Hematopoietic multipotent progenitor cell treated with erythropoietin and hydrocortisone succinate and interleukin-3 and kit ligand, for 15 days (in vitro differentiated cells): Measurements from ENCODE around the gene CLDN7.
"Not testable (repeated sequence)": the region's sequence is repeated elsewhere in the genome, so short reads cannot be mapped to it uniquely, and the experiment has no call there.

Source experiments
- DNase-seq: peaks from one replicate; pipeline ENCODE4 v3.0.0-alpha.2; 2015; ENCODE audit warnings: low spot score

The CLDN7 gene

DNA sequence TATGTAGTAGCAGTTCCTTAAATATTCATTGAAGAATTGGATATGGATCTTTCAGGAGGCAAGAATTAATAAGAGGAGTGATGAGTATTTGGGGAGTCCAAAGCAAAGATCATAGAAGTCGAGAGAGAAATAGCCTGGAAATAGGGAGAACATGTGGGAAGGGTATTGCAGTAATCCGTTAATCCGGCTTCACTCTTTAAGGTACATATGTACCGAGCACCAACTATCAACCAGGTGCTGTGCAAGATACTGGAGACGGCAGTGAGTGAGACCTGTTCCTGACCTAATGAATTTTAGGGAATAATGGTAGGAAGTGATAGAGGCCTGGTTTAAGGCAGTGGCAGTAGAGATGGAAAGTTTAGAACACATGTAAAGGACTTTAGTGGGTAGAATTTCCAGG, 9.2 kb downstream of the CLDN7 start:
- no peak for DNase-seq

GRCh38 chr17:7252176-7253043, 9.9 kb downstream of the CLDN7 start, which contains the start of gene ELP5:
ELP5 (plus strand) TSS chr17:7252215; CDS start chr17:7252551, 336 bp downstream.
- peak; percentile 90 for DNase-seq

- peak; percentile 99 for DNase-seq
Measured at GRCh38 chr17:7251661-7252175, 10.6 kb downstream of the CLDN7 start, which contains the start of gene CTDNEP1. CTDNEP1 (minus strand) TSS chr17:7251734; CDS start chr17:7251296, 438 bp downstream.

DNA sequence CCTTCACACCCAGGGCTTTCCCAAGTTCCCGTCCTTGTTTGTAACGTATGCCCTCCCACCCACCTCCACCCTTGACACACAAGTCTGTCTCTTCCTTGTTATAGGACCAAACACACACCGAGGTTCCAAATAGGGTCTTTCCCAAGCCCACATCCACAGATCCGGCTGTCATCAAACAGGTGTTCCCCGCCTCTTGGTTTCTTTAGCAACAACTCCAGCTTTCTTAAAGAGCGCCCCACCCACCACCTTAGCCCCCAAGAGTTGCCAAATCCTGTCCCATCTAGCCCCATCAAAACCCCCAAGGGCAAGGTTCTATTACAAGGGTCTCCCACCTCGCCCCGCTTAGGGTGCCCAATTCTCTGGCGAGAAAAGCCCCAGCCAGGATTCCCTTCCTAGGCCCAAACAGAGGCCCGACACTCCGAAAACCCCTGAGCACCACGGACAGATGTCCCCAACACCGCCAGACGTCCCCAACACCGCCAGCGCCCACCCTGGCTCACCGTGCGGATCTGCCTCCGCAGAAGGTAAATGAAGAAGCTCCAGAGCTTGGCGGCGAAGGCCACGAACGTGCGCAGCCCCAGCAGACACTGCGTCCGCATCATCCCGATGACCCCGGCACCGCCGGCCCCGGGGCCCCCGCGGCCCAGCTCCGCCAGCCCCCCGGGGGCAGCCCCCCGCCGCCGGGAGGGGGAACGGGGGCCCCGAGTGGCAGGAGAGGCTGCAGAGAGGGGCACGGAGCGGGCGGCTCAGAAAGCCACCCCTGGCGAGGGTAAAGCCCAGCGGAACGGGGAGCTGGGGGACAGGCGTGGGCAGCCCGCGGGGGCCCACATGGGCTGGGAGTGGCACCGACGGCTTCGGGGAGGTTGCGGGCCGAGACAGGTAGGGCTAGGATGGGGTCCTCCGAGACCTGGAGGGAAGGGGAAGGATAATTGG, 11.3 kb downstream of the CLDN7 start:
- DNase-seq: peak; percentile 11

DNA sequence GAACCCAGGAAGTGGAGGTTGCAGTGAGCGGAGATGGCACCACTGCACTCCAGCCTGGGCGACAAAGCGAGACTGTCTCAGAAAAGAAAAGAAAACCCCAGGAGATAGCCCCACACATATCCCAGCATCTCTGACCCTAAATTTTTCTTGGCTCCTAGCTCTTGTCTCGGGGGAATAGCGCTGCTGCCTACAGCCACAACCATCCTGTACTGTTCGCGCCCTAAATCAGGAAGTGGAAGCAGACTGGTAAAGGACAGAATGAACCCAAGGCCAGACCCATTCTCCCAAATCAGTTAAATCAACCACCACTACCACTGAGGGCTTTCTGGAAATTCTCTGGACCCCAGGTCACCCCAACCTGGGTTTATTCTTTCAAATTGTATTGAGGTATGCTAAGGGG, 12.4 kb downstream of the CLDN7 start:
- no peak for DNase-seq

GRCh38 chr17:7249214-7249613, 13.1 kb downstream of the CLDN7 start:
- DNase-seq: no peak

DNA sequence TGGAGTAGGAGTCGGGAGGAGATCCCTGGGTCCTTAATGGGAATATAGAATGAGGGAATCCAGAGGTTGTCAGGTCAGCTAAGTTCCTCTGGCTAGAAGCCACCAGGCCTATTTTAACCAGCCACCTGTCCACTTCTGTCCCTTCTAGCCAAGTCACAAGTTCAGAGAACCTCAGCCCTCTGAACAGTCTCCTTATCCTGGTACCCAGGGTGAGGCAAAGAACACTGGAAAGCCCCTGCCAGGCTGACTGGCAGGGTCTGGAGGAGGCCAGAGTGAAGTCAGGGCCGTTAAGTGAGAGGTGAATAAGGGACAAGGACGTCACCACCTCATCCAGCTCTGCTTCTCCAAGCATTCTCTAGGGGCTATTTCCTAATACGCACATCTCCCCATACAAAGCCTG, 13.5 kb downstream of the CLDN7 start:
- DNase-seq: no peak

- no peak for DNase-seq
Measured at GRCh38 chr17:7246779-7247178, 15.5 kb downstream of the CLDN7 start.

GRCh38 chr17:7243838-7244237, 18.4 kb downstream of the CLDN7 start:
- not testable (repeated sequence) for DNase-seq

DNA sequence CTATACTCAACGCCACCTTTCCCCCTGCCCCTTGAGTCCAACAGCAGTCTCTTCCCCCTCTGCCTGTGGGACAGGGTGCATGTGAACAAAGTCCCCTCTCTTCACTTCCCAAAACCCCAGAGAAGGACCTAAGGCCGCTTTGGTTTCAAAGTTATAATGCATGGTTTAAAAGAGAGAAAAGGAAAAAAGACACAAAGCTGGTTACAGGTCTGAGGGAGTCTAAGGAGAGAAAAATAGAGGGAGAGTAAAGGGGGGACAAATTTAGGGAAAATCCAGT, 18.9 kb downstream of the CLDN7 start:
- no peak for DNase-seq

DNA sequence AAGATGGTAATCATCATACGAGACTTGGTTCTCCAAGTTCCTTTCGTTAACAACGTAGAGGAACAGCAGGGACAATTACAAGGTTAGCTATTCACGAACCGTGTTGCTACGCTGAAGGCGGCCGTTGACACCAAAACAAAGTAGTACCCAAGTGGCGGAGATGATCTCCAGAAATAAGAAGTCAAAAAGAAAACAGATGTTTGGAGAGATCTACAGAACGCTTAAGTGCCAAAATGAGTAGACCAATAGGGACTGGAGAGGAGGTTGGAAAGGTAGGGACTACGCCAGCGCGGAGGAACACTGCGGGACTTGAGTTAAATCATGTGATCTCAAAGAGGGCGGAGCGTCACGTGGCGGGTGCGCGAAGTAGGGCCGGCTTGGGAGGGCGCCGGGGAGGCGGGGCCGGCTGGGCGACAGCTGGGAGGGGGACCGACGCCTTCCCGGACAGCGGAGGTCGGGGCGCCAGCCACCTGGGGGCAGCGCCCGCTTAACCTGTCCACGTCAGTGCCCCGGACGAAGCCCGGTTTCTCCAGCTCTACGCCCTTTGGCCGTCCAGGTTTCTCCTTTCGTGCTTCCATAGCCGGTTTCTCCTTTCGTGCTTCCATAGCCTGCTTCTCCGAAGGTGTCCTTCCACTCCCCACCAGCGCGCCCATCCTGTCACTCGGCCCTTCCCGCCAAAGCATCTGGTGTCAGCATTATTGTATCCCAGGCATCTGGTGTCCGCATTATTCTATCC, 19.4 kb downstream of the CLDN7 start:
- DNase-seq: peak; percentile 97

- DNase-seq: peak; percentile 97
Measured at GRCh38 chr17:7241783-7242716, 20.2 kb downstream of the CLDN7 start, which contains the start of gene GABARAP. GABARAP (minus strand) TSS chr17:7242449; CDS start chr17:7242330, 119 bp downstream.

GRCh38 chr17:7241090-7241733, 21.1 kb downstream of the CLDN7 start:
- no peak for DNase-seq

DNA sequence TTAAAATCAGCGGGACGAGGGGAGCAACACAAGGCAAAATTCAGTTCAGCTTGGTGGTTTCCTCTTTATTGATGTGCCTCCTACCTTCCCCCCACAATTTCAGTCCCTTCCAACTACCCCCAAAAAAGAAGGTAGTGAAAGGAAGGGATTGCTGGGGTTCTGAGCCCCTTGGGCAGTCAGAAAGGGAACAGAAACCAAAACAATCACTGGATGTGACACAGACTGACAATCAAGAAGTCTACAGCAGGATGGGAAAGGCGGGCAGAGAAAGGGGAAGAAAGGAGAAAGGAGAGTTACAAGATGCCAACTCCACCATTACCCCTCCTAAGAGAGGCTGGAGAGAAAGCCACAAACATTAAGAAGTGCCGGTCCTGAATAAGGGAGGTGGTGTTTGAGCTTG, 21.9 kb downstream of the CLDN7 start:
- DNase-seq: no peak

DNA sequence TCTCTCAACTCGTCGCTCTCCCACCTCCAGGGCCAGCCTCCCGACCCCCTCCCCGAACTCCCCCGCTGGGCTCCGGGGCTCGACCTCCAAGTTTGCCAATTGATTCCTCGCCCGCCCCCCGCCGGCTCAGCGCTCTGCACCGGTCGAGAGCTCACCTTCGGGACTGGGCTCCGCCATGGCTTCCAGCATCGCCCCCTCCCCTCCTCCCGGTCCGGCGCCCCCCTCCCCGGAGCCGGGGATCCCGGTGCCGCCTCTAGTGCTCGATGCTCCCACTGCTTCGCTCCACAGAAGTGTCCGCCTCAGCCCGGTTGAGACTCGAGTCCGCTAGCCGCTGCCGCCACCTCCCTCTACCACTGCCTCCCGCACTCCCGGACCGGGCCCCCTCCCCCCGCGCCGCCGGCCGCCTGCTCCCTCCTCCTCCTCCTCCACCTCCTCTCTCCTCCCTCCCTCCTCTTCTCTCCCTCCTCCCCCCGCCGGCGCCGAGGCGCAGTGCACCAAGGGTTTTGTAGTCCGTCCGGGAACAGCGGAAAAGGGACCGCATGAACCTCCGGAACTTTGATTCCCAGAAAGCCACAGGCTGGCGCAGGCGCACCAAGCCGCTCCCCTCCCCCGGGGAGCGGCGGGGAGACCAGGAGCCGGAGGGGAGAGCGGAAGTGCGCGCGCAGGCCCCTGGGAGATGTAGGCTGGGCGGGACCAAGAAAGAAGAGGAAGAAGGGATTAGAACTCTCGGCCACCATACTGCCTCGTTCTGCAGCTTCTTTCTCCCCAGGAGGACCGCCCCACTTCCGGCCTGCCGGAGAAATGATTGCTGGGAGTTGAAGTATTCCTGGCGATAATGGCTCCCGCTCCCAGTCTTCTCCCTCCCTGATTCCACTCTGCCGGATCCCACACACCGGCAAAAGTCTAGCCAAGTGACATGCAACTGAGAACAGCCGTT, 22.9 kb downstream of the CLDN7 start, which contains the start of gene PHF23:
PHF23 (minus strand) TSS at position 367 of the 937 bp plus-strand sequence; CDS start at position 189, 178 bp downstream.
- peak; percentile 99 for DNase-seq

DNA sequence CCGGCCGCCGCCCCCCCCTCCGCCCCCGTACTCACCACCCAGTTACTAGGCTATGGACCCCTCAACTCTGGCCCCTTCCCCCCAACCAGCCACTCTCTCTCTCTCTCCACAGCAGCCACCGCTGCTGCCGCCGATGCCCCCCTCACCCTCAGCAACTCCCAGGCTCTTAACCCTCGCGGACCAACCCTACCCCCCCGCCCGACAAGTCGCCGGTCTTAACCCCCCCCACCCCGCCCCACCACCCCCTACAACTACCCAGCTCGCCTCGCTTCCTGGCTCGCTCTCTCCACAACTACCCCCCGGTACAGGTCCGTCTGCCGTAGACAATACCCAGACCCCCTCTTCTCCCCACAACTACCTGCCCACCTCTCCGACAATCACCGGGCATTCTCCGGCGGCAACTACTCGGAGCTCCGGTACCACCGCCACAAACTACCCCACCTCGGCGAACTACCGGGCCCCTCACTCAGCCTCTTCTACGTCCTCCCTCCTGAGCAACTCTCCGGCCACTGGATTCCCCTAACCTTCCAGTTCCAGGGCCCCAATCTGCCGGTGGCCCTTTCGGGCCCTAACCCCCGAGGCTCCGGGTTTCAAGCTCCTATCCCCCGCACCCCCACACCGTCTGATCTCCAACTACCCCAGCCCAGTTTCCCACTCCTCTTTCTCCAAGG, 23.7 kb downstream of the CLDN7 start:
- peak; percentile 38 for DNase-seq

DNA sequence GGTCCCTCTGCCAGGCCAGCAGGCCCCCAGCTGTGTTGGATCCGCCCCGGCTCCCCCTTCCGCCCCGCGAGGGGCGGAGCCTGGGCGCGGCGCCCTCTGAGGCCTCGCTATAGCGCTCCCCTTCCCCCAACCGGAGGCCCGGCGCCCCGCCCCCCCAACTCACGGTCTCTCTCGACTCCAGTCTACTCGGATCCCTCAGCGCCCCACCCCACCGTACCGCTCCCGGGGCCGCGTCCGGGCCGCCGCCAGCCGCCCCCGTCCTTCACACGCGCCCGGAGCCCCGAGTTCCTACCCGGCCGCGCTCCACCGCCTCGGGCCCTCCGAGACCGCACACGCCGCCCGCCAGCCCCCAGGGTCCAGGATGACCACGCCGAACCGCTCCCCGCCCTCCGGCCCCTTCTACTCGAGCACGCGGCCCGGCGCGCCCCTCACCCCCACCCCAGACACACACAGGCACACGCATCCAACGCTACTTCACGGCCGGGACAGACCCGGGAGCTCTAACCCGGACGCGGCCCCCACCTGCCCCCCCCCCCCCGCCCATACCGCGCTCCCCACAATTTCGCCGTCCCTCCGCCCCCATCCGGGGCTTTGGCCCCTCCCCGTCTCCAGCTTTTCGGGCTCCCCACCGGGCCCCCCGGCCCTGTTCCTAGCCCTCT, 24.4 kb downstream of the CLDN7 start:
- peak; percentile 84 for DNase-seq

GRCh38 chr17:7237266-7237760, 25.0 kb downstream of the CLDN7 start:
- DNase-seq: no peak
